Activated CD4-positive, alpha-beta T cell treated with anti-CD3 and anti-CD28 coated beads, Interleukin-2, amount 10 ng/mL, durations not matched to agents 24 days and 14 days (primary cell): ENCODE measurements around the gene RPH3AL. TPM values are rescaled to one million over a fixed set of nuclear protein-coding genes. Genes with fewer than 3 reads are reported as not detected.
"Not testable (repeated sequence)": the region's sequence is repeated elsewhere in the genome, so short reads cannot be mapped to it uniquely, and the experiment has no call there.

Experiments used
- DNase-seq: peaks from one replicate; pipeline ENCODE4 v3.0.0; 2022
- H3K27ac Mint-ChIP-seq: one replicate; pipeline ENCODE4 v1.8.0; 2022; ENCODE audit warnings: mild to moderate bottlenecking, mixed read lengths
- H3K27me3 Mint-ChIP-seq: one replicate; pipeline ENCODE4 v1.8.0; 2022; ENCODE audit warnings: mixed read lengths
- H3K36me3 Mint-ChIP-seq: one replicate; pipeline ENCODE4 v1.8.0; 2022; ENCODE audit warnings: low read depth, mild to moderate bottlenecking, mixed read lengths
- H3K4me1 Mint-ChIP-seq: one replicate; pipeline ENCODE4 v1.8.0; 2021; ENCODE audit warnings: mixed read lengths
- H3K4me3 Mint-ChIP-seq: one replicate; pipeline ENCODE4 v1.8.0; 2022; ENCODE audit warnings: mild to moderate bottlenecking, moderate library complexity, mixed read lengths
- H3K9me3 Mint-ChIP-seq: one replicate; pipeline ENCODE4 v1.8.0; 2021; ENCODE audit warnings: mixed read lengths
- intact Hi-C: fragments of 100-400 bp; cut with micrococcal nuclease; formaldehyde crosslinking; loops from one replicate; pipeline ENCODE4 v1.15.1; 2023
- total RNA-seq: library from RNA; stranded (reverse); gene quantifications from 2 replicates; pipeline ENCODE4 v1.2.3, GENCODE V29; 2022

RPH3AL gene
- total RNA-seq, 1 donor from 2014 or later, result 3.7 TPM

GRCh38 chr17:198225-198624, 154.4 kb downstream of the RPH3AL start:
- H3K4me3 Mint-ChIP-seq, H3K27me3 Mint-ChIP-seq, DNase-seq, intact Hi-C loops, H3K4me1 Mint-ChIP-seq, H3K36me3 Mint-ChIP-seq, H3K27ac Mint-ChIP-seq, H3K9me3 Mint-ChIP-seq: not testable (repeated sequence)

- DNase-seq, result no peak
- H3K9me3 Mint-ChIP-seq, result no peaks in the 10 kb centered on the region
- peaks cover 6% of the 10 kb centered on the region for H3K27me3 Mint-ChIP-seq
- H3K4me1 Mint-ChIP-seq, result no peaks in the 10 kb centered on the region
- intact Hi-C loops, result no loop called here
- no peak overlapping the region for H3K4me3 Mint-ChIP-seq
- H3K36me3 Mint-ChIP-seq, result no peaks in the 10 kb centered on the region
- H3K27ac Mint-ChIP-seq, result no peak overlapping the region
These were observed 155.3 kb downstream of the RPH3AL start for GRCh38 chr17:197352-197751.

GRCh38 chr17:194828-195602, 157.6 kb downstream of the RPH3AL start:
- no peak overlapping the region for H3K27ac Mint-ChIP-seq
- no peak for DNase-seq
- H3K4me1 Mint-ChIP-seq, result no peaks in the 10 kb centered on the region
- intact Hi-C loops, result no loop called here
- no peaks in the 10 kb centered on the region for H3K36me3 Mint-ChIP-seq
- no peak overlapping the region for H3K4me3 Mint-ChIP-seq
- H3K27me3 Mint-ChIP-seq, result peaks cover 6% of the 10 kb centered on the region
- H3K9me3 Mint-ChIP-seq, result no peaks in the 10 kb centered on the region

GRCh38 chr17:193841-194806, 158.5 kb downstream of the RPH3AL start:
- H3K36me3 Mint-ChIP-seq, result no peaks in the 10 kb centered on the region

GRCh38 chr17:193426-193810, 159.2 kb downstream of the RPH3AL start:
- DNase-seq, result no peak

More at GRCh38 chr17:193841-194806, 158.5 kb downstream of the RPH3AL start:
- H3K27me3 Mint-ChIP-seq, result peaks cover 3% of the 10 kb centered on the region
- intact Hi-C loops, result no loop called here
- peaks cover 4% of the 10 kb centered on the region for H3K4me1 Mint-ChIP-seq
- no peak for DNase-seq
- H3K4me3 Mint-ChIP-seq, result no peak overlapping the region
- no peak overlapping the region for H3K27ac Mint-ChIP-seq
- no peaks in the 10 kb centered on the region for H3K9me3 Mint-ChIP-seq

GRCh38 chr17:192666-193425, 159.8 kb downstream of the RPH3AL start:
- Mint-ChIP-seq H3K27me3 (no peaks in the 10 kb centered on the region), H3K4me1 (peaks cover 5% of the 10 kb centered on the region), H3K4me3 (no peak overlapping the region), H3K27ac (no peak overlapping the region), H3K36me3 (no peaks in the 10 kb centered on the region), H3K9me3 (no peaks in the 10 kb centered on the region)
- DNase-seq, result no peak
- intact Hi-C loops, result no loop called here

More at GRCh38 chr17:193426-193810, 159.2 kb downstream of the RPH3AL start:
- no peaks in the 10 kb centered on the region for H3K9me3 Mint-ChIP-seq
- H3K4me3 Mint-ChIP-seq, result no peak overlapping the region
- peaks cover 5% of the 10 kb centered on the region for H3K4me1 Mint-ChIP-seq
- intact Hi-C loops, result no loop called here
- H3K36me3 Mint-ChIP-seq, result no peaks in the 10 kb centered on the region
- no peak overlapping the region for H3K27ac Mint-ChIP-seq
- no peaks in the 10 kb centered on the region for H3K27me3 Mint-ChIP-seq

- Mint-ChIP-seq H3K4me1 (peaks cover 24% of the 10 kb centered on the region), H3K27ac (no peak overlapping the region), H3K4me3 (no peak overlapping the region), H3K27me3 (peaks cover 2% of the 10 kb centered on the region), H3K36me3 (no peaks in the 10 kb centered on the region), H3K9me3 (no peaks in the 10 kb centered on the region)
- intact Hi-C loops, result no loop called here
- no peak for DNase-seq
These were observed 163.2 kb downstream of the RPH3AL start for GRCh38 chr17:189444-189843.

GRCh38 chr17:187130-187529, 165.5 kb downstream of the RPH3AL start:
- Mint-ChIP-seq H3K4me3 (no peak overlapping the region), H3K36me3 (peaks cover under 1% of the 10 kb centered on the region), H3K27me3 (peaks cover 18% of the 10 kb centered on the region), H3K4me1 (peaks cover 25% of the 10 kb centered on the region), H3K27ac (no peak overlapping the region), H3K9me3 (no peaks in the 10 kb centered on the region)
- no peak for DNase-seq
- intact Hi-C loops, result no loop called here

GRCh38 chr17:185445-186138, 167.0 kb downstream of the RPH3AL start:
- intact Hi-C loops, result no loop called here
- peak; percentile 81 for DNase-seq
- Mint-ChIP-seq H3K9me3 (no peaks in the 10 kb centered on the region), H3K4me3 (peak overlapping the region; percentile 59), H3K27ac (peak overlapping the region; percentile 84), H3K4me1 (peaks cover 26% of the 10 kb centered on the region), H3K36me3 (peaks cover 1% of the 10 kb centered on the region), H3K27me3 (peaks cover 22% of the 10 kb centered on the region)

- Mint-ChIP-seq H3K4me1 (peaks cover 21% of the 10 kb centered on the region), H3K9me3 (no peaks in the 10 kb centered on the region), H3K4me3 (no peak overlapping the region), H3K27ac (no peak overlapping the region), H3K27me3 (peaks cover 33% of the 10 kb centered on the region), H3K36me3 (peaks cover 1% of the 10 kb centered on the region)
- intact Hi-C loops, result no loop called here
- no peak for DNase-seq
These were observed 169.6 kb downstream of the RPH3AL start for GRCh38 chr17:183021-183420.

- H3K27ac Mint-ChIP-seq, result peak overlapping the region; percentile 46
- peaks cover 37% of the 10 kb centered on the region for H3K27me3 Mint-ChIP-seq
- H3K4me3 Mint-ChIP-seq, result peak overlapping the region; percentile 58
- H3K9me3 Mint-ChIP-seq, result no peaks in the 10 kb centered on the region
- DNase-seq, result no peak
- intact Hi-C loops, result no loop called here
- H3K4me1 Mint-ChIP-seq, result peaks cover 21% of the 10 kb centered on the region
- peaks cover 1% of the 10 kb centered on the region for H3K36me3 Mint-ChIP-seq
These were observed 170.4 kb downstream of the RPH3AL start for GRCh38 chr17:182050-182751.

GRCh38 chr17:181245-182049, 171.2 kb downstream of the RPH3AL start, which contains the start of gene DOC2B:
Gene DOC2B (minus strand): TSS chr17:181650. CDS start chr17:181479, 171 bp downstream.
- Mint-ChIP-seq H3K27ac (peak within 1 kb of the TSS; percentile 46), H3K4me3 (peak within 1 kb of the TSS; percentile 58), H3K9me3 (no peaks in the 10 kb centered on the region), H3K36me3 (peaks cover 1% of the 10 kb centered on the region), H3K27me3 (peaks cover 38% of the 10 kb centered on the region), H3K4me1 (peaks cover 19% of the 10 kb centered on the region)
- intact Hi-C loops, result no loop called here
- peak; percentile 76 for DNase-seq
